Fibroblast of pulmonary artery (primary cell): ENCODE measurements around the gene ATF7.
A peak's percentile ranks its signal among the peaks of the same experiment; 100 is the strongest.
"Not testable (repeated sequence)": the region's sequence is repeated elsewhere in the genome, so short reads cannot be mapped to it uniquely, and the experiment has no call there.

Experiments
- DNase-seq: peaks from one replicate; pipeline ENCODE4 v3.0.0-alpha.2; 2010; ENCODE audit warnings: low read depth
- H3K4me3 ChIP-seq: replicated peaks from 2 replicates; pipeline ENCODE4 v1.5.1; 2011; ENCODE audit warnings: low read depth, mild to moderate bottlenecking, control low read depth, low read length, moderate library complexity
- CTCF ChIP-seq: IDR thresholded peaks from 2 replicates; pipeline ENCODE4 v1.5.1; 2011; ENCODE audit warnings: mild to moderate bottlenecking, control low read depth, low read length, inconsistent platforms; ENCODE audit errors: missing control alignments

ATF7 gene

DNA sequence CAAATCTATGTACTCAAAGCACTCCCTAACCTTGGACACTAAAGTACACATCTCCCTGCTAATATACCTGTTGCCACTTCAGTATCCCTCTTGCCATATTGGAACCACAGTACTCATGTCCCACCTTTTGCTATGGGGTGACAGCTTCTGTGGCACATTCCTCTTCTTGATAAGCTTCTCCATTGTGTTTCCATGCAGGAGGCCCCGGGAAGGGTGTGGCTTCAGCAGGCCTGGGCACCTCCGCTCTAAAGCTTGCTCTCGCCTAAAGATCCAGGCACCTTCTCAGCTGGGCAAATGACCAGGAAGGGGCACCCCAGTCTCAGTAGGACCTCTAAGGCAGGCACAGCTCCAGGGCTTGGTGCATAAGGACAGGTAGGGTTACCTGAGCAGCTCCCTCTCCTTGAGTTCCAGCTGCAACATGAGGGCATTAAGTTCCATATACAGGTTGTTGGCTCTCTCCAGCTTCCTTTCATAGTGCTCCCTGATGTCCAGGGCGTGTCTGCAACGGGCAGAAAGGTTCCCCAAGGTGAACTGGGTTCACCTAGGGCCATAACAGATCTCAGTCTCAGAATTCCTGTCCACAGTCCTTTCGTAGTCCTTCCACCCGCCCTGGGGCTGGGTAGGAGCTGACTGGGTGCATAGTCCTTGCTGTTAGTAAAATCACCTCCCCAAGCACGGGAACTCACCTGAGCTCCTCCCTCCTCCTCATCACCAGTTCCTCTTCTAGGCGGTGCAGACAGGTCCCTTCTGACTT, 142.8 kb downstream of the ATF7 start:
- DNase-seq: no peak
- H3K4me3 ChIP-seq: no peak overlapping the region
- no peak for TF ChIP-seq CTCF

DNA sequence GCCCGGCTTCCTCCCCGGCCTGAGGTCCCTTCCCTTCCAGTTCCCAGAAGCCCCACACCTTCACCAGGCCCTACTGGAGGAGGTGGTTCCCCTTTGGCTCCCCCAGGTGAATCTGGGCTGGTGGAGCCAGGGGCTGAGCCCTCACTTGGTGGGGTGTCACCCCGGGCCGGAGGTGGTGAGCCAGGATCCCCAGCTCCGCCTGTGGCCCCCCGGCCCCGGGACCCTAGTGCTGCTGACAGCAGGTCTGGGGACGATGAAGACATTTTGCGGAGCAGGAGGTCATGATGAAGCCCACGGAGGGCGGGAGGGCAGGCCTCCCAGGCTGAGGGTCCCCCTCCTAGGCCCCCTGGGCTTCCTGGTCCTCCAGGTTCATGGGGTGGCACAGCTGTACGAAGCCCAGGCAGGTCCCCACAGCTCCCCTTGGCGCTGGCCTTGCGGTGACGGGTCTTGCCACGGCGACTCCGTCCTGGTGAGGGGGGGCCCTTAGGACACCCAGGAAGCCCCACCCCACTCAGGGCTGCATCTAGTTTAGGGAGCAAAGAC, 143.5 kb downstream of the ATF7 start:
- no peak for TF ChIP-seq CTCF
- no peak for DNase-seq
- no peak overlapping the region for H3K4me3 ChIP-seq

DNA sequence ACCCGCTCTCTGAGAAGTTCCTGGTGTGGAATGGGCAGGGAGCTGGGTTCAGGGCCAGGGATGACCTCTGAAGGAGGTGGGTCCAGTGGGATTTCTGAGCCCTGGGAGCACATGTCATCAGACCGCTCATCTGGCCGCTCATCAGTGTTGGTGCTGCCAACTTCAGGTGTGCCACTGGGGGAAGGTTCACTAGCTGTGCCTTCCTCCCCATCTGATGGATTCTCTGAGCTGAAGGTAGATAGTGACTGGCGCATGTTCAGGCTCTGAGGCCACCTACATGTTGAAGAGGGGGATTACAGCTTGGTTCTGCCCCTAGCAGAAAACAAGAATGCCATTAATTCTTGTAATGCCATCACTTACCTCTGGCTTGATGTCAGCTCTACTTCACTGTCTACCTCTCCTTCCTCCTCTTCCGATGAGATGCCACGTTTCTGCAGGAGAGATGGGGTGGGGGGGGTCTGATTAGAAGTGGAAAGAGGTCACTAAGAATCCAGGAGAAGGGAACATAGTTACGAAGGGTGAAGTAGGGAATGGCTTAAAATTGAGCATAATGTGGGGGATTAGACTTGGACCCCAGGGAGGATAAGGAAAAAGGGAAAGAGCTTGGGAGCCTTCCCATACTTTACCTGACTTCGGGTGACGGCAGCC, 144.1 kb downstream of the ATF7 start:
- H3K4me3 ChIP-seq: no peak overlapping the region
- peak; percentile 30 for TF ChIP-seq CTCF
- DNase-seq: no peak

DNA sequence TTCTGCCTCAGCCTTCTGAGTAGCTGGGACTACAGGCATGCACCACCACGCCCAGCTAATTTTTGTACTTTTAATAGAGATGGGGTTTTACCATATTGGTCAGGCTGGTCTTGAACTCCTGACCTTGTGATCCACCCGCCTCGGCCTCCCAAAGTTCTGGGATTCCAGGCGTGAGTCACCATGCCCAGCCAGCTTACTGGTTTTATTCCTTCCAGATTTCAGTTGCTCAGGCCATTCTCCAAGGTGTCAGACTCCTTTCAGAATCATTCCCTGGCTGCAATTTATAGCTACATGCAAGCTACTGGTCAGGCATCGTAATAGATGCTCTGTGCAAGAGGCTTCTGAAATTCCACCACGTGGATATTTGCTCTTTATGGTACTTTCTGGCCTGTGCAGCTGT, 144.7 kb downstream of the ATF7 start:
- not testable (repeated sequence) for H3K4me3 ChIP-seq, DNase-seq

GRCh38 chr12:53480491-53481442, 145.4 kb downstream of the ATF7 start:
- H3K4me3 ChIP-seq: no peak overlapping the region
- no peak for TF ChIP-seq CTCF
- no peak for DNase-seq

DNA sequence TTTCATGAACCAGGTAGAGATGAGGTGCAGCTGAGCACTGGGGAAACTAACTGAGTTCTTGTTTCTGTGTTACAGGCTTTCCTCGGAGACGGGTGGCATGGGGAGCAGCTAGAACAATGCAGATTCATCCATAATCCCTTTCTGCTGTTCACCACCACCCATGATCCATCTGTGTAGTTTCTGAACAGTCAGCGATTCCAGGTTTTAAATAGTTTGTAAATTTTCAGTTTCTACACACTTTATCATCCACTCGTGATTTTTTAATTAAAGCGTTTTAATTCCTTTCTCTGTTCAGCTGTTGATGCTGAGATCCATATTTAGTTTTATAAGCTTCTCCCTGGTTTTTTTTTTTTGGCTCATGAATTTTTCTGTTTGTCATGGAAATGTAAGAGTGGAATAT, 146.9 kb downstream of the ATF7 start:
- no peak overlapping the region for H3K4me3 ChIP-seq

More for the DNA sequence above, 146.9 kb downstream of the ATF7 start:
- DNase-seq: no peak
- no peak for TF ChIP-seq CTCF
